ENCODE data around the gene CREB3L2.

GRCh38 chr7:137946011-137946410, 55.9 kb downstream of the CREB3L2 start:
- TF ChIP-seq POLR2A (IDR thresholded peaks at IDR 0.05) (no peak), CTCF (IDR thresholded peaks at IDR 0.05 in 4 of 5, conservative IDR thresholded peaks at IDR 0.05 in 1 of 5) (no peak)
